ENCODE results near the gene SERPINH1.

The SERPINH1 gene

DNA sequence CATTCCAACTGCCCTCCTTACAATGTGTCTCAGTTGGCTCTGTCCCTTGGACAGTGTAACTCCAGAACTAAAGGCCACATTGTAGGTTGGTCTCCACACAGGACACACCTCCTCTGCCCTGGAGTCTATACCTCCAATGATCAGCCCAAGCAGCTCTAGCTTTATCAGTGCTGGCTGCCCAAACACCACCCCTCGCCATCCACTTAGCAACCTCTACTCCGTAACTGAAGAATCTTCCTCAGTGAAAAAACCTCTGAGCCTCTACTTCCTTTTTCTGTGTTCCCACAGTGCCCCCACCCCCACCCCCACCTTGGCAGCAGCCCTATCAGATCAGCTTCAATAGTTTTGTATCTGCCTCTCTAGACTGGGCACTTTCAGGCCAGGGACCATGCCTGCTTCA lies 33.4 kb downstream of the SERPINH1 start:
- DNase-seq (ENCODE audit: low read depth in 2 of 2), result no peak
- H3K4me3 ChIP-seq (replicated peaks in 1 of 2; ENCODE audit: low read depth in 2 of 2, low read length in 2 of 2), result no peak overlapping the region
- TF ChIP-seq, protein P1, sequence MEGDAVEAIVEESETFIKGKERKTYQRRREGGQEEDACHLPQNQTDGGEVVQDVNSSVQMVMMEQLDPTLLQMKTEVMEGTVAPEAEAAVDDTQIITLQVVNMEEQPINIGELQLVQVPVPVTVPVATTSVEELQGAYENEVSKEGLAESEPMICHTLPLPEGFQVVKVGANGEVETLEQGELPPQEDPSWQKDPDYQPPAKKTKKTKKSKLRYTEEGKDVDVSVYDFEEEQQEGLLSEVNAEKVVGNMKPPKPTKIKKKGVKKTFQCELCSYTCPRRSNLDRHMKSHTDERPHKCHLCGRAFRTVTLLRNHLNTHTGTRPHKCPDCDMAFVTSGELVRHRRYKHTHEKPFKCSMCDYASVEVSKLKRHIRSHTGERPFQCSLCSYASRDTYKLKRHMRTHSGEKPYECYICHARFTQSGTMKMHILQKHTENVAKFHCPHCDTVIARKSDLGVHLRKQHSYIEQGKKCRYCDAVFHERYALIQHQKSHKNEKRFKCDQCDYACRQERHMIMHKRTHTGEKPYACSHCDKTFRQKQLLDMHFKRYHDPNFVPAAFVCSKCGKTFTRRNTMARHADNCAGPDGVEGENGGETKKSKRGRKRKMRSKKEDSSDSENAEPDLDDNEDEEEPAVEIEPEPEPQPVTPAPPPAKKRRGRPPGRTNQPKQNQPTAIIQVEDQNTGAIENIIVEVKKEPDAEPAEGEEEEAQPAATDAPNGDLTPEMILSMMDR (IDR thresholded peaks at IDR 0.05; ENCODE audit: low read depth, low read length), result no peak

DNA sequence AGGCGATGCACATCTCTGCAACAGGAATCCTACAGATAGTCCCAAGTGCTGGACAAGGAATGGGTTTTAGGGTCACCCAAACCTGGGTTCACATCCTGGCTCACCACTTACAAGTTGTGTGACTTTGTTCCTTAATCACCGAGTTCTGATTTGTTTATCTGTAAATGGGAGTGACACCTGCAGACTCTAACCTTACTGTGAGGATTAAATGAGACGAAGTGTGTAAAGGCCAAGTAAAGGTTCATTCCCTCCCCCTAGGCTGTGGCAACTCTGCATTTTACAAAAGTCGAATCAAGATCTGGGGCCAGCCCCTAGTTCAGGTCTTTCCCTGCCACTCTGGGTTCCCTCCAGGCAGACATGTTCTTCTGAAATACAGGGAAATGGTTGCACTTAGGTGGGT lies 34.9 kb downstream of the SERPINH1 start:
- TF ChIP-seq, protein P1 (IDR thresholded peaks at IDR 0.05; ENCODE audit: low read depth, low read length), result no peak
- no peak overlapping the region for H3K4me3 ChIP-seq (replicated peaks in 1 of 2; ENCODE audit: low read depth in 2 of 2, low read length in 2 of 2)
- no peak for DNase-seq (ENCODE audit: low read depth in 2 of 2)

DNA sequence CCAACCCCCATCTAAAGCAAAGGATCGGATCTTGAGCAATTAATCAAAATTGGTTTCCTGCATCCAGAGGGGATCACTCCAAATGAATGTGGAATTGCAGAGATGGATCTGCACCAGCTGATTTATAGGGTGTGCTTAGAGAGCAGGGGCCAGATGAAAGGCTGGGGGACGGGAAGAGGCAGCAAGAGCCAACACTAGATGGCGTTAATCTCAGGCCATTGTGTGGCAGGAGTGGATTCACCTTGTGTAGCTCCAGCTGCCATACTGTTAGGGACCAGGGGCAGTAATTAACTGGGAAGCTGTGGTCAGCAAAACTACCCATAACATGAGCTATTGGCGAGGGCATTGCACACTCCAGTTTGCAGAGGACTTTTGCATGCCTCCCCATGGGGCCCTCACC lies 35.6 kb downstream of the SERPINH1 start:
- no peak overlapping the region for H3K4me3 ChIP-seq (replicated peaks in 1 of 2; ENCODE audit: low read depth in 2 of 2, low read length in 2 of 2)
- TF ChIP-seq, protein P1 (IDR thresholded peaks at IDR 0.05; ENCODE audit: low read depth, low read length), result peak; percentile 76
- peak; percentile 34 to 43 for DNase-seq (ENCODE audit: low read depth in 2 of 2)

DNA sequence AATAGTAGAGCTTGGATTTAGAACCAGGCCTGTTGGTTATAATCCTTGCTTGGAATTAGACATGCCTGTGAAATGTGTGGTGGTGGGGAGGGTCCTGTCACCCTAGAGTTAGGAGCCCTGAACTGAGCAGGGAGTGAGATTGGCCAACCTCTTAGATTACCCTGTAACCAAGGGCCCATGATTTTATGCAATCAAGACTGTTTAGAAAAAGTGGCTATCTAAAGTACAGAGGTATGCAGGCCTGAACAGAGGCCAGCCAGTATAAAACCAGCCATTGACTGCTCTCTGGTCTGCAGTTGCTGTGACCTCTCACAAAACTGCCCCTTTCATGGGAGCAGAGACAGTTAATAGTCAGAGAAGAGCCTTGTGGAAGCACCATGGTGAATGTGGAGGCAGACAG lies 36.2 kb downstream of the SERPINH1 start:
- TF ChIP-seq, protein P1 (IDR thresholded peaks at IDR 0.05; ENCODE audit: low read depth, low read length), result no peak
- DNase-seq (ENCODE audit: low read depth in 2 of 2), result no peak
- H3K4me3 ChIP-seq (replicated peaks in 1 of 2; ENCODE audit: low read depth in 2 of 2, low read length in 2 of 2), result no peak overlapping the region

DNA sequence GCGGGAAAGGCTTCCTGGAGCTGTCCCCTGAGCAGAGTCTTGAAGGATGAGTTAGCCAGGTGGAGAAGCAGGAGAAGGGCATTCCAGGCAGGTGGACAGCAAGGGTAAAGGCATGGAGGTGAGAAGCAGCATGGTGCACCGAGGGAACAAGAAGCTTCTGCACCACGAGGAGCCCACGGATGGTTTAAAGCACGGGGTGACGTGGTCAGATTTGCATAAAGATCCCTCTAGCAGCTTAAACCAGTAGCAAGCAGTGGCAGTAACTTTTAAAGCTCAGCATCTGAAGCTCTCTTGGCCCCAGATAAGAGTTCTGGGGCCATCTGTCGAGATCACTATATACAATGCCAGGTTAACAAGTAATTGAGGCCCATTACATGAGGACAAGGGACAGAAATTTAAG lies 36.8 kb downstream of the SERPINH1 start:
- TF ChIP-seq, protein P1 (IDR thresholded peaks at IDR 0.05; ENCODE audit: low read depth, low read length), result no peak
- no peak for DNase-seq (ENCODE audit: low read depth in 2 of 2)
- H3K4me3 ChIP-seq (replicated peaks in 1 of 2; ENCODE audit: low read depth in 2 of 2, low read length in 2 of 2), result no peak overlapping the region

DNA sequence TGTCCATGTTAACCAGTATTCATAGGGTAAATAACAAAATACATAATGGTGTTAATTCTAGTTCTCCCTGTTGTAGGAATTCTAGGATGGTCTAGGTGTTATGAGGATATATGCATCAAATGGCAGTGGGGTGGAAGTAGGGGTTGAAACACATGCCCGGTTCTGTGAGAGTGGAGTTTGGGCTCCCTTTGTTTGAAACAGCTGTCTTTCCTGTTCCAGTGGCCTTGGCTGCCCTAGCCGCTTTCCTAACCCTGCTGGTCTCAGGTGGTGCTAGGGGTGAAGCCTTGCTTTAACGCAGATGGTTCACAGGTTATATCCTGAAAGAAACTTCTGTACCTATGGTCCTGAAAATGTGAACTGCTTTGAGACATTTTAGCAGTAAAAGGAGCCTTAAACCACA lies 38.3 kb downstream of the SERPINH1 start:
- DNase-seq (ENCODE audit: low read depth in 2 of 2), result no peak
- no peak overlapping the region for H3K4me3 ChIP-seq (replicated peaks in 1 of 2; ENCODE audit: low read depth in 2 of 2, low read length in 2 of 2)
- TF ChIP-seq, protein P1 (IDR thresholded peaks at IDR 0.05; ENCODE audit: low read depth, low read length), result no peak

DNA sequence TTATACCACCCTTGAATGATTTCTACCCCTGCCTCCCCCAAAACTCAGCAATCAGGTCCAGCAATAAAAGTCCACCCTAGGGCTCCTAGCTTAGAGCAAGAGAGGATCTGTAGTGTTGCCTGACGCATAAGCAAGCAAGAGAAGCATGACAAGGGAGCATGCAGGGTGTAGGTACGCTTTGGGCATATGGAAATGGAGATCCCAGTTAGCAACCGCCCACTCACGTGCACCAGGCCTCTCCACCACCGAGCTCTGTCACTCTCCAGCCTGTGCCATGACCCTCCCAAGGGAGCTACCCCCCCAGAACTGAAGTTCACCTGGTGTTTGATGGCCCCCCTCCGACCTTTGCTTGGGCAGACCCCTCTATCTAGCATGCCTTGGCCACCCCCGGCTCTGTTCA lies 39.4 kb downstream of the SERPINH1 start:
- no peak overlapping the region for H3K4me3 ChIP-seq (replicated peaks in 1 of 2; ENCODE audit: low read depth in 2 of 2, low read length in 2 of 2)
- no peak for DNase-seq (ENCODE audit: low read depth in 2 of 2)
- TF ChIP-seq, protein P1 (IDR thresholded peaks at IDR 0.05; ENCODE audit: low read depth, low read length), result no peak
